ENCODE results near the gene PKIG.

PKIG gene

GRCh38 chr20:44594730-44595129 is 12.4 kb downstream of the PKIG start:
- in situ Hi-C loops (cut with MboI; ENCODE audit: low sequenced_read_pairs) = no loop called here

DNA sequence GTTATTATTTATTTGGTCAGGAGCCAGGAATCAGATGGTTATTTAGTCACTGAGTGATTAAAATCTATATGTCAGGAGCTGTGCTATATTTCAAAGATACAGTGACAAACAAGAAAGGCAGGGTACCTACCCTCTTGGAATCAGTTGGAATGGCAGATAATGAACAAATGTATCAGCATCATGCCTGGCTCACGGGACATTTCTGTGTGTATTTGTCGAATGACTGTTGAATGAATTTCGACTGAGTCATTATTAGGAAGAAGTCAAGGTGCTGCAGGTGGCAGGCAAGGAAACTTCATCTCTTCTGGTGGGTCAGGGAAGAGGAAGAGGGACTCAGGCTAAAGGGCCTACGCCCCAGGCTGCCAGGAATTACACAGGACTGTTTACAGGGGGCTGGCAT is 13.6 kb downstream of the PKIG start:
- in situ Hi-C loops (cut with MboI; ENCODE audit: low sequenced_read_pairs) = no loop called here

DNA sequence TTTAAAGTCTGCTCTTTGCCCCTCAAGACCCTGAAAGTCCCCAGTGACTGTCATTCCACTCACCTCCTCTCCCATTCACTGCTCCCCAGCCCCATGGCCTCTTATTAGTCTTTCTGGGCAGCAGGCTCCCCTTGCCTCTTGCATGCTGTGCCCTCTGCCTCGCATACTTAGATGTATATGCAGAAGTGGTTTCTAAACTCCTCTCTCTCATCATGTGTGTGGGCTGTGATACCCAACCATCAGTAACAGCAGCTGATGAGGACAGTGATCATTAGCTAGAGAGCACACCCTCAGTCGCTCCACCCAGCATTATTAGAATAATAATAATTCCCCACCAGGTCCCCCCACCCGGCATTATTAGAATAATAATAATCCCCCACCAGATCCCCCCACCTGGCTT is 14.5 kb downstream of the PKIG start:
- in situ Hi-C loops (cut with MboI; ENCODE audit: low sequenced_read_pairs) = no loop called here

DNA sequence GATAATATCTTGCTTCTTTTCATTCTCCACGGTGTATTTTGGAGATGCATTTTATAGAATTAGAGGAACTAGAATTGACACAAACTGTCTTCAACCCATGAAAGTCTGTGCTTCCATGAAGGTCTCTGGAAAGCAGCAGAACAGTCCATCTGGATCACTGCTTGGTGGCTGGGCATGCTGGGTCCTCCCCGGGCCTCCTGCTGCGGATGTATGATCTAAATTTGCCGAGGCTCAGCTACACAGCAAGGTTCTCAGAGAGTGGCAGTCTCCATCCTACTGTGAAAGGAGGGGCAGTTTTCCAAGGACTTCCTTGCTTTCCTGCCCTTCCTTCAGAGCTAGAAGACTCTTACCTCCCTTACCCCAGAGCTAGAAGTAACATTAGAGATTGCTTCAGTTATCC is 15.1 kb downstream of the PKIG start:
- in situ Hi-C loops (cut with MboI; ENCODE audit: low sequenced_read_pairs) = no loop called here

GRCh38 chr20:44597930-44598329 is 15.6 kb downstream of the PKIG start:
- in situ Hi-C loops (cut with MboI; ENCODE audit: low sequenced_read_pairs) = no loop called here

- in situ Hi-C loops (cut with MboI; ENCODE audit: low sequenced_read_pairs) = no loop called here
Observed at GRCh38 chr20:44598423-44599305, 16.3 kb downstream of the PKIG start.

DNA sequence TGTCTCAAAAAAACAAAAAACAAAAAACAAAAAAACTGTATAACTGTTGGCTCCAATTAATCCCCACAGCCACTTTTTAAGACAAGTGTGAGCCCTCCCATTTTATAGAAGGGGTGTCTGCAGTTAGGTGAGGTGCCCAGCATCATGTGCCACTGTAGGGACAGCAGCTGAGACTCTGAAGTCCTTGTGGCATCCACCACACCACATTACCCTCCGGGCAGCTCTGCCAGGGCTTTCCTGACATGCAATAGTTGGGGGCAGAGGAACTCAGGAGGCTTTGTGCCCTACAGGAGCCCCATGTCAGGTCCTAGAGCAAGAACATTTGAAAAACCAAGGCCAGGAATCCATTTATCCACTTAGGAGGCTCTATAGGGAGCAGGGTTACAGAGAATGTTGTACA is 17.3 kb downstream of the PKIG start:
- in situ Hi-C loops (cut with MboI; ENCODE audit: low sequenced_read_pairs) = no loop called here

GRCh38 chr20:44600301-44600700 is 17.9 kb downstream of the PKIG start:
- in situ Hi-C loops (cut with MboI; ENCODE audit: low sequenced_read_pairs) = no loop called here

DNA sequence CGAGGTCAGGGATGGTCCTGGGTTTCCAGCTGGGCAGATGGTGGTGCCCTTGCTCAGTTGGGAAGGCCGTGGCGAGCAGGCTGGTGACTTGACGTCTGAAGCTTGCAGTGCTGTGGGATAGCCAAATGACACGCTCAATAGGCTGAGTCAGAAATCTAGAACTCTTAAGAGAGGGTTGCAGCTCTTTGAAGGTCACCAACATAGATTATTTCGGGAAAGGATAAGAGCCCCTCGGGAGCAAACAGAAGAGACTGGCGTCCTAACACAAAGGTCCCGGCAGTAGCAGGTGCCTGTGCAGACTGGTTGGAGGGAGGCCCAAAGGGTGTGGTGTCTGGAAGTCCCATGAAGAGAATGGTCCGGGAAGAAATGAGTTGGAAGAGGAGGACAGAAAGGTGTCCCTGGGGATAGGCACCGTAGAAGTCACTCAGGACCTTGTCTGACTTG is 18.4 kb downstream of the PKIG start:
- in situ Hi-C loops (cut with MboI; ENCODE audit: low sequenced_read_pairs) = no loop called here

DNA sequence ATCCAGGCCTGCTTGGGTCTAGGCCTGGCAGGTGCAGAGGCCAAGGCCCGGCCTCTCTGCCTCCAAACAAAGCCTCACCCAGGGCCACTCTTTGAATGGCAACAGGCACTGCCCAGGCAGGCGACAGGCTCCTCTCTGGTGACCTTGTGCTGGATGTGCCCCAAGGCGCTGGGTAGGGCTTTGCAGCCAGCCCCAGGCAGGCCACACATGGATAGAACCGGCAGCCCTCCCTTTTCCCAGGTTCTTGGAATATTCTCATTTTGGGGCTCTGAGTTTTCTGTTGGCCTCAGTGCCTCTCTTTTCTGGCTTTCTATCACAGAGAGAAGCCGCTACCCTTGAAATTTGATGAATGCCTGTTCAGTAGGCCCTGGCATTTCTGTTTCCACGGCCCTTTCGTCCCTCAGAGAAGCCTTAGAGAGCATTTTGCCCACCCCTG is 18.9 kb downstream of the PKIG start:
- in situ Hi-C loops (cut with MboI; ENCODE audit: low sequenced_read_pairs) = no loop called here

DNA sequence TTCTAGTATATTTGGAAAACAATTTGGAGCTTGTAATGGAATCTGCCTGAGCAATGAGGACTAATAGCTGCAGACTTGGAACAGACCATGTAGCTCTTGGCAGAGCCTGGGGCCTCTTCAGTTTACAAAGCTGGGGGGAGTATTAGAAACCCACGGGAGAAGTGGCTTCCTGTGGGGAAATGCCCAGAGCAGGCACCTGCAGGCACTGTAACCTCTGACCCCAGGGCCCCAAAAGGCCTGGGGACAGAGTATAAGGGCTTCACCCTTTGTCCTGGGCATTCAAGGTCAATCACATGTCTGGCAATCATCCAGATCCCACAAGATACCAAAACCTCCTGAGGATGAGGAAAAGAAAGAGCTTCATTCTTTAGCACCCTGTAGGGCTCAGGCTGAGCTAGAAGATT is 19.4 kb downstream of the PKIG start:
- in situ Hi-C loops (cut with MboI; ENCODE audit: low sequenced_read_pairs) = no loop called here

- in situ Hi-C loops (cut with MboI; ENCODE audit: low sequenced_read_pairs) = no loop called here
Observed at GRCh38 chr20:44603327-44603726, 20.9 kb downstream of the PKIG start.

GRCh38 chr20:44606725-44607441 is 24.5 kb downstream of the PKIG start:
- in situ Hi-C loops (cut with MboI; ENCODE audit: low sequenced_read_pairs) = no loop called here

GRCh38 chr20:44609006-44609515 is 26.7 kb downstream of the PKIG start:
- in situ Hi-C loops (cut with MboI; ENCODE audit: low sequenced_read_pairs) = no loop called here

- in situ Hi-C loops (cut with MboI; ENCODE audit: low sequenced_read_pairs) = no loop called here
Observed at GRCh38 chr20:44609516-44610312, 27.3 kb downstream of the PKIG start.

DNA sequence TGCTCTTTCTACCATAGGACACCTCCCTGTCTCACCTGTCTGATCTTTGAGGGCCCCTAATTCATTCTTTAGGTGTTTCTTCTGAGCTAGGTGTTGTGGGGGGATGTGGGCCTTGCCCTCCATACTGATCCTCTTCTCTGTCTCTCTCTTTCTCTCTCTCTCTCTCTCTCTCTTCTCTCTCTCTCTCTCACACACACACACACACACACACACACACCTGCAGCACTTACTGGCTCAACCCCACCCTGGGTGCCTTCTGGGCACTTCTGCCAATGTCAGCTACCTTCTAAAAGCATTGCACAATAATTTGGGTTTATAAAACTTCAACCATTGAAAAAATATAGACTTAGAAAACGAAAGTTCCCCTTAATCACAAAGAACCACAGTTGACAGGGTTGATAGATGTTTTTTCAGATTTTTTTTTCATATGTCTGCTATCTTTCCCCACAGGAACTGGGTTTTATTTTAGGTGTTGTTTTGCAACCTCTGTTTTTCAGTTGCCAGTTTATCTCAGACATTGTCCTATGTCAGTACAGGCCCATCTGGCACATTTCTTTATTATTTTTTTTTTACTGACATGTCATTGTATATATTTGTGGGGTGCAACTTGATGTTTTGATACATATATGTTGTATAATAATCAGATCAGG is 28.1 kb downstream of the PKIG start:
- in situ Hi-C loops (cut with MboI; ENCODE audit: low sequenced_read_pairs) = no loop called here

GRCh38 chr20:44613575-44613974 is 31.2 kb downstream of the PKIG start:
- in situ Hi-C loops (cut with MboI; ENCODE audit: low sequenced_read_pairs) = no loop called here

- in situ Hi-C loops (cut with MboI; ENCODE audit: low sequenced_read_pairs) = no loop called here
Observed at GRCh38 chr20:44614525-44614924, 32.1 kb downstream of the PKIG start.

DNA sequence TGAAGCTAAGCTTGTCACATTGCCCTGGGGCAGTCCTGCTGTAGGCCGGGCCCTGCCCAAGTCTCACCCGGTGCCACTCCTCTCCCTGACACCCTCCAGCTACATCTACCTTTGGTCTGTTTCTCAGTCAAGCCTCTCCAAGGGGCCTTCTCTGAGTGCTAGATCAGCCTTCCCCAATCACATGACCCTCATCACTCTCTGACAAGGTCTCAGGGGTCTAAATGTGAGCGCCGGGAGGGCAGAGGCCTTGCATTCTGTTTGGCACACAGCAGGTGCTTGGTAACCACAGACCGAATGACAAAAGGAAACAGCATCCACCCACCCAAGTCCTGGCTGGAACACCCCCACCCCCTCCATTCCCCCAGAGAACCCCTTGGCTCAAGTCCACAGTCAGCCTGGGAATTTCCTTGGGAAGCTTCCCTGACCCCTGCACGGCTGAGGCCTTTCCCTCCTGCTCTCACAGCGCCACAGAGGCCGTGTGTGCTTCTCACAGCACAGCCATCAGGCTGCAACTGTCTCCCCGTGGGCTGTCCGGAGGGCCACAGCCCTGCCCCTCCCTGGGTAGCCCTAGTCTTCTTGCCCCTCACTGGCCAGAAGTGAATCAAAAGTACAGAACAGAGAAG is 32.9 kb downstream of the PKIG start:
- in situ Hi-C loops (cut with MboI; ENCODE audit: low sequenced_read_pairs) = no loop called here
